ENCODE data around the gene AFAP1L1. TPM values are rescaled to one million over a fixed set of nuclear protein-coding genes. Genes with fewer than 3 reads are reported as not detected.

Gene AFAP1L1
- total RNA-seq, 2 donors from 2014 or later, result 0.33 to 0.95 TPM

- no peak overlapping the region for H3K4me3 Mint-ChIP-seq
Observed at GRCh38 chr5:149374801-149375200, 103.1 kb downstream of the AFAP1L1 start.

GRCh38 chr5:149375434-149375833 lies 103.8 kb downstream of the AFAP1L1 start:
- no peaks in the 10 kb centered on the region for H3K4me1 Mint-ChIP-seq (ENCODE audit: low read depth in 2 of 2)
- no peaks in the 10 kb centered on the region for H3K9me3 Mint-ChIP-seq
- DNase-seq (ENCODE audit: low spot score) (no peak), ATAC-seq (no peak)
- no peaks in the 10 kb centered on the region for H3K27me3 Mint-ChIP-seq
- H3K4me3 Mint-ChIP-seq, result no peak overlapping the region
- H3K27ac Mint-ChIP-seq, result no peak overlapping the region
- no peaks in the 10 kb centered on the region for H3K36me3 Mint-ChIP-seq

More at GRCh38 chr5:149374801-149375200, 103.1 kb downstream of the AFAP1L1 start:
- H3K27me3 Mint-ChIP-seq, result no peaks in the 10 kb centered on the region
- no peaks in the 10 kb centered on the region for H3K4me1 Mint-ChIP-seq (ENCODE audit: low read depth in 2 of 2)
- ATAC-seq (no peak), DNase-seq (ENCODE audit: low spot score) (no peak)
- no peaks in the 10 kb centered on the region for H3K36me3 Mint-ChIP-seq
- no peak overlapping the region for H3K27ac Mint-ChIP-seq
- H3K9me3 Mint-ChIP-seq, result no peaks in the 10 kb centered on the region

DNA sequence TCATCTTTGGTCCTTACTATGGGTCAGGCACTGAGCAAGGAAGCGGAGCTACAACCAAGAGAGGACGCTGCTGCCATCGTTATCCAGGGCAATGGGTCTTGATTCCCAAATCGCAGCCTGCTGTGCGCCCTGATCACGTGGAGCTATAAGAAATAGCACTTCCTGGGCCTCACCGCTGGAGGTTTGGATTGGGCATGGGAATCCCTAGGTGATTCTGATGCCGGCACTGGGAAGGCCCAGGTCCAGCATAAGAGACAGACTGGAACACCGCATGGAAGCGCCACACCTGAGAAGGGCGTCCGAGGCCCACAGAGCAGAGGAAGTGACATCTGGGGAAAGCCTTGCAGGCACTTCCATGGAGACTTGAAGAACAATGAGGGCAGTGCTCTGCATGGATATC lies 104.4 kb downstream of the AFAP1L1 start:
- ATAC-seq (no peak), DNase-seq (ENCODE audit: low spot score) (no peak)
- H3K9me3 Mint-ChIP-seq, result no peaks in the 10 kb centered on the region
- no peak overlapping the region for H3K4me3 Mint-ChIP-seq
- no peak overlapping the region for H3K27ac Mint-ChIP-seq
- H3K36me3 Mint-ChIP-seq, result no peaks in the 10 kb centered on the region
- H3K27me3 Mint-ChIP-seq, result no peaks in the 10 kb centered on the region
- no peaks in the 10 kb centered on the region for H3K4me1 Mint-ChIP-seq (ENCODE audit: low read depth in 2 of 2)

DNA sequence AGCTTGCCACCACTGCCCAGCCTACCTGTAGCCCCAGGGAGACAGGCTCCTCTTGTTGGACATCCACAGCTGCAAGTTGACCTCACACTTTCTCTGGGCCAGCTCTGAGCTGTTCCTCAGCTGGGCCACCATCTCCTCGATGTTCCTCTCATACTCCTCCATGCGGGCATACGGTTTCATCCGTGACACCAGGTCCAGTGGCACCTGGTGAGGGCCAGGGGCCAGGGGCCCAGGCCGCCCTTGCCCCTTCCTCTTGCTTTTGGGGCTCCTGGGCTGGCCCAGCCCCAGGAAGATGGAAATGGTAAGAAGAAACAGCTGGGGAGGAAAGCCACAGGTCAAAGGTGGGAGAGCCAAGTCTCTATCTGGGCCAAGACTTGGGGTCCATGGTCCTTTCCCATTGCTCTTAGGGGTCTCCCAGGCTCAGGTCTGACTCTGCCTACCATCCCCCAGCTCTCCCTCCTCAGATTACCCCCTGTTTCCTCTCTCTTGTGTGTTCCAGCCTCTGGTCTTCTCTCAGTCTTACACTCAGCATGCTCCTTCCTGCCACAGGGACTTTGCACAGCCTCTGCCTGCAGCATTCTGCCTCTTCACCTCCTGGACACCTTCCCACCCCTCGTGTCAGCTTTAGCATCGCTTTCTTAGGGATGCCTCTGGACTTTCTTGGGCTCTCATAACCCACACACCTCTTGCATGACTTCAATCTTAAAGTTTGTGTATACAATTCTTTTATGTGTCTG lies 105.2 kb downstream of the AFAP1L1 start:
- no peaks in the 10 kb centered on the region for H3K9me3 Mint-ChIP-seq
- peaks cover 0 to under 1% of the 10 kb centered on the region in 2 donors for H3K27me3 Mint-ChIP-seq
- ATAC-seq, result no peak
- H3K36me3 Mint-ChIP-seq, result no peaks in the 10 kb centered on the region
- H3K27ac Mint-ChIP-seq, result no peak overlapping the region
- no peak for DNase-seq (ENCODE audit: low spot score)
- no peak overlapping the region for H3K4me3 Mint-ChIP-seq
- peaks cover 0 to 1% of the 10 kb centered on the region in 2 donors for H3K4me1 Mint-ChIP-seq (ENCODE audit: low read depth in 2 of 2)

DNA sequence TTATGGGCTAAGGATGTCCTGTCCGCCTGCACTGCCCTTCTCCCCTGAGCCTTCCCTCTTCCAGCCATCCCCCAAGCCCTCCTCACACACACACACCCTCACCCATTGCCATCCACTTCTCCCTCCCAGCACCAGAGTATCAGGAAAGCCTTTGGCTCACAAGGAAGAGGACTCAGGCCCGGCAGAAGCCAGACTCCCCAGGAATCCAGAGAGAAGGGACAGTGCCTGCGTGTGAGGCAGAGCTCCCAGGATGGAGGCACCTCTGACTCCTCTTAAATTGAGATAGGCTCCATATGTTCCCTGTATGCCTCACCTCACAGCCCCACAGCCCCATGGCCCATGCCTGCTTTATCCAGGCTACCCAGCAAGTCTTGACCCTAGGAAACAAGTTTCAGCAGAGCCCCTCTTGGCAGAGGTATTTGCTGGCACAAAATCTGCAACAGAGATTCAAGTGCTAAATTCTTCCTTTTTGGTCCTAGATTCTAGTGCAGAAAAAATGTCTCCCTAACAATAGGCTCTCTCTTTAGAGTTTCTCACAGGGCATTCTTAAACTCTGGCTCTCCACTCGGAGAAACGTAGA lies 106.7 kb downstream of the AFAP1L1 start:
- no peaks in the 10 kb centered on the region for H3K36me3 Mint-ChIP-seq
- H3K4me3 Mint-ChIP-seq, result no peak overlapping the region
- no peak for DNase-seq (ENCODE audit: low spot score)
- no peak for ATAC-seq
- H3K27ac Mint-ChIP-seq, result no peak overlapping the region
- H3K4me1 Mint-ChIP-seq (ENCODE audit: low read depth in 2 of 2), result peaks cover 0 to 3% of the 10 kb centered on the region in 2 donors
- H3K9me3 Mint-ChIP-seq, result no peaks in the 10 kb centered on the region
- H3K27me3 Mint-ChIP-seq, result peaks cover 0 to 2% of the 10 kb centered on the region in 2 donors

- Mint-ChIP-seq H3K9me3 (no peaks in the 10 kb centered on the region), H3K27ac (no peak within 1 kb of the TSS), H3K27me3 (peaks cover 0 to 2% of the 10 kb centered on the region in 2 donors), H3K4me1 (ENCODE audit: low read depth in 2 of 2) (peaks cover 0 to 3% of the 10 kb centered on the region in 2 donors), H3K36me3 (no peaks in the 10 kb centered on the region), H3K4me3 (no peak within 1 kb of the TSS)
- ATAC-seq (no peak), DNase-seq (ENCODE audit: low spot score) (no peak)
Observed at GRCh38 chr5:149379177-149379761, 107.6 kb downstream of the AFAP1L1 start, which contains the start of gene IL17B. TSS of gene IL17B (minus strand) at chr5:149379292. CDS start at chr5:149379225, 67 bp downstream.

DNA sequence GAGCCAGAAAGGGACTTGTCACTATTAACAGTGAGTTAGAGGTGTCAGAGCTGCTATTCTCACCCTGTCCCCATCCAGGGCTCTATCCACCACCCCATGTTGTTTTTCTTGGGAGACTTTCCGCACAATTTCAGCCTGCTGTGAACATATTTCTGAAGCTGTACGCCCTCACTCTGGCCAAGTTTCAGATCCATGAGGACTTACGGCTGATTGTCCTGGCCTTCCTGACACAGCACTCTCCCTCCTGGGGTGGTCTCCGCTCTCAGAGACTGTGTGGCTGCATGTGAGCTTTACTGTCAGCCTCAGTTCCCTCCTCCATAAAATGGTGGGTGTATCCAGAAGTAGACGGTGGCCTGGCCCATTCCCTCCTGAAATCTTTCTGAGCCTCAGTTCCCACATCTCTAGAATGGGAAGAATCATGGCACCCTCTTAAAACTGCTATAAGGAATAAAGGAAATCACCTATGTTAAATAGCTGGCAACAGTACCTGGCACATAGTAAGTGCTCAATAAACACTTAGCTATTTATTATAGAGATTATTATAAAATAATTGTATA lies 108.2 kb downstream of the AFAP1L1 start:
- Mint-ChIP-seq H3K27me3 (peaks cover 0 to 2% of the 10 kb centered on the region in 2 donors), H3K27ac (no peak overlapping the region), H3K4me1 (ENCODE audit: low read depth in 2 of 2) (peaks cover 0 to 3% of the 10 kb centered on the region in 2 donors), H3K4me3 (no peak overlapping the region), H3K36me3 (no peaks in the 10 kb centered on the region), H3K9me3 (no peaks in the 10 kb centered on the region)
- DNase-seq (ENCODE audit: low spot score) (no peak), ATAC-seq (no peak)

DNA sequence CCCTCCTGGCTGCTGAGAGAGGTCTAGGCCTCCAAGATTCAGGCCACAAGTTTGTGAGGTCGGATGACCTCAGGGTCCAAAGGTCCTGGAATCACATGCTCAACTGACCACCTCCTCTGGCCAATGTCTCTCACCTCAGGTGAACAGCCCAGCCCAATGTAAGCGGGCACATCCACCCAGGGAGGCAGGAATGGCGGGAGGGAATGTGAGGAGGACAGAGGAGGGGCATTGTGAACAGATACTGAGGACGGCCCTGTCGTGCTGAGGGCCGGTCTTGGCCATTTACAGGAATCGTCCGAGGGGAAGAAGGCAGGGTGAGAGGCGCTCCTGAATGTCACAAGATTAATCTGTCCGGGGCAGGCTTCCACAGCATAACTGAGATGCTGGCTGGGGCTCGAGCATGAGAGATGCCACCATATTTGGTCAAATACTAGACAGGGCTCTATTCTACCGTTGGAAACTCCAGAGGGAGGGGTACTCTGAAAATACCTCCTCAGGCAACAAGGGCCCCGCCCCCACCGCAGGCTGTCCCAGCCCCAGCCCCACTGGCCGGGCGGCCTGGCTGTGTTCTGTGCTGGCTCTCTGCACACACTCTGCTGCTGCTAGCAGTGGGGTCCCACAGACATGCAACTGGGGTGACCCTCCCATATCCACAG lies 108.9 kb downstream of the AFAP1L1 start:
- Mint-ChIP-seq H3K27me3 (peaks cover 0 to 2% of the 10 kb centered on the region in 2 donors), H3K9me3 (no peaks in the 10 kb centered on the region), H3K27ac (no peak overlapping the region), H3K4me1 (ENCODE audit: low read depth in 2 of 2) (peaks cover 0 to 3% of the 10 kb centered on the region in 2 donors), H3K36me3 (no peaks in the 10 kb centered on the region), H3K4me3 (no peak overlapping the region)
- ATAC-seq, result peak in 1 of 2 donors; percentile 14
- DNase-seq (ENCODE audit: low spot score), result no peak

DNA sequence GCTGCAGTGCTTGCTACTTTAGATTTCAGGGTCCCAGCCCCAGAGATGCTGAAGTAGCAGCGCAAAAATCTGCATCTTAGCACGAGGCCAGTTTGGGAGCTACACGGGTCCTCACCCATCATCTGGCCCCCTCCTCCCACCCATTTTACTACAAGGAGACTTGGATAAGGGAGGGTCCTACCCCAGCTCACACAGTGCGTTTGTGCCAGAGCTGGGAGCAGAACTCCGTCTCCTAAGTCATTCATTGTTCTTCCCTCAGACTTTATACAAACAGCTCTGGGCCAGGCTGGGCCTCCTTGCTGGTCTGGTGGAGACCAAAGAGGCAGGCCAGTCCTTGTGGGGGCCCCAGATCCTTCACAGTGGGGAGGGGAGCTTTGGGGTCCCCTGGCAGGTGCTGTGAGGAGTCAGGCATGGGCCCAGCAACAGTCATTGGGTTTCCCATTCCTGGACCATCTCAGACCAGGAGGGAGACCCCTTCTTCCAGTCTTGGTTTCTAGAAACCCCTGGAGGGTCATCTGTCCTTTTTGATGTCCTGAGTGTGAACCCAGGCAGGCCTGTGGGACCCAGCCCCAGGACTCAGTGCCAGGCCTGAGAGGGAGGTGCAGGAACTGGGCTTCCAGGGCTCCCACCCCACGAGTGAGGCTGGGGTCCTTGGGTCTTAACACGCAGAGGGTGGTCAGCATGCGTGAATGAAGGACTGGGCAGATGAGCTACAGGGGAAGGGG lies 109.8 kb downstream of the AFAP1L1 start:
- Mint-ChIP-seq H3K27ac (no peak overlapping the region), H3K36me3 (no peaks in the 10 kb centered on the region), H3K4me3 (no peak overlapping the region), H3K27me3 (peaks cover 0 to 2% of the 10 kb centered on the region in 2 donors), H3K4me1 (ENCODE audit: low read depth in 2 of 2) (peaks cover 0 to 3% of the 10 kb centered on the region in 2 donors), H3K9me3 (no peaks in the 10 kb centered on the region)
- no peak for ATAC-seq
- no peak for DNase-seq (ENCODE audit: low spot score)

- H3K27me3 Mint-ChIP-seq, result peaks cover 0 to 2% of the 10 kb centered on the region in 2 donors
- H3K27ac Mint-ChIP-seq, result no peak overlapping the region
- H3K4me3 Mint-ChIP-seq, result no peak overlapping the region
- DNase-seq (ENCODE audit: low spot score) (peak; percentile 82), ATAC-seq (peak; percentile 56 to 76)
- H3K4me1 Mint-ChIP-seq (ENCODE audit: low read depth in 2 of 2), result peaks cover 0 to 3% of the 10 kb centered on the region in 2 donors
- H3K36me3 Mint-ChIP-seq, result no peaks in the 10 kb centered on the region
- no peaks in the 10 kb centered on the region for H3K9me3 Mint-ChIP-seq
Observed at GRCh38 chr5:149381986-149382338, 110.3 kb downstream of the AFAP1L1 start.

DNA sequence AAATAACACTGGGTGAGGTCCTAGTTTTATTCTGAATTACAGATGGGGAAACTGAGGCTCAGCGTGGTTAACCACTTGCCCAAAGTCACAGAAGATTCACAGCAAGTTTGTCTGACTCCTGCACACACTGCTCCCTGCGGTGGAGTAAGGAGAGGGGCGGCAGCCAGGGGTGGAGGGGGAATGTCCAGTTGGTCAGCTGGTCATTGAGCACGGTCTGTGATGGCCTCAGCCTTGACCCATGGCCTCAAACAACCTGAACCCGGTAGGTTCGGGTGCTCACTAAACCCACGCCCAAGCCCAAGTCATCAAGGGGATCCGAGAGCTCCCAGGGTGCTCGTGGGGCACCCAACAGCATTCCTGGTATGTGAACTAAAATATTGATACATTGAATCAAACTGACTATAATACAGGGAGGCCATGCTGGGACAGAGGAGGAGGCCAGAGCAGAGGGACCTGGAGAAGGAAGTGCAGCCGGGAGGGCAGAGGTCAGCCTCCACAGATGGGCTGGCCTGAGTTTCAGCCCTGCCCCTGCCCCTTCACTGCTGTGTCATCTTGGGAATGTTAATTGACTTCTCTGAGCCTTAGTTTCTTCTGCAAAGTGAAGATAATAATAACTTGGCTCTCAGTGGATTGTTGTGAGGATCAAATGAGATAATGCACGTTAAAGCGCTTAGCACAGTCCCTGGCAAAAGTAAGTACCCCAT lies 111.0 kb downstream of the AFAP1L1 start:
- no peak for DNase-seq (ENCODE audit: low spot score)
- Mint-ChIP-seq H3K4me3 (no peak overlapping the region), H3K9me3 (no peaks in the 10 kb centered on the region), H3K27ac (no peak overlapping the region), H3K27me3 (peaks cover 0 to 2% of the 10 kb centered on the region in 2 donors), H3K4me1 (ENCODE audit: low read depth in 2 of 2) (peaks cover 0 to 3% of the 10 kb centered on the region in 2 donors), H3K36me3 (no peaks in the 10 kb centered on the region)
- no peak for ATAC-seq

DNA sequence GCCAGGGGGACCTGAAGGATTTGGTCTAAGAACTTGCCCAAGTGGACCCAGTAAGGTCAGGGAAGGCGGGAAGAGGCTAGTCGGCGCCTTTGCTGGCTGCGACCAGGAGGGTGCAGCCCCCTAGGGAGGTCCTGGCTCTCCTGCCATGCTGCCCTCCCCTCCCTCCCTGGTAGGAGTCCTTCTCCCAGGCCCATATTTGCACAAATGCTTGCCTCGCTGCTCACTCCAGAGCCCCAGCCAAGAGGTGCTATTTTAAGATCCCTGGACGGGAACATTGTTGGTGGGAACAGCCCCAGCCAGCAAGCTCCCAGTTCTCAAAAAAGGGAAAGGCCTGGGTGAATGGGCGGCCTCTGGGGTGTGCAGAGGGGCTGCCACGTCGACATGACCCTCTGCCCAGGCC lies 111.7 kb downstream of the AFAP1L1 start:
- H3K4me3 Mint-ChIP-seq, result no peak overlapping the region
- peaks cover 0 to 3% of the 10 kb centered on the region in 2 donors for H3K4me1 Mint-ChIP-seq (ENCODE audit: low read depth in 2 of 2)
- DNase-seq (ENCODE audit: low spot score) (no peak), ATAC-seq (no peak)
- no peaks in the 10 kb centered on the region for H3K9me3 Mint-ChIP-seq
- no peaks in the 10 kb centered on the region for H3K36me3 Mint-ChIP-seq
- peaks cover 0 to 2% of the 10 kb centered on the region in 2 donors for H3K27me3 Mint-ChIP-seq
- H3K27ac Mint-ChIP-seq, result no peak overlapping the region

DNA sequence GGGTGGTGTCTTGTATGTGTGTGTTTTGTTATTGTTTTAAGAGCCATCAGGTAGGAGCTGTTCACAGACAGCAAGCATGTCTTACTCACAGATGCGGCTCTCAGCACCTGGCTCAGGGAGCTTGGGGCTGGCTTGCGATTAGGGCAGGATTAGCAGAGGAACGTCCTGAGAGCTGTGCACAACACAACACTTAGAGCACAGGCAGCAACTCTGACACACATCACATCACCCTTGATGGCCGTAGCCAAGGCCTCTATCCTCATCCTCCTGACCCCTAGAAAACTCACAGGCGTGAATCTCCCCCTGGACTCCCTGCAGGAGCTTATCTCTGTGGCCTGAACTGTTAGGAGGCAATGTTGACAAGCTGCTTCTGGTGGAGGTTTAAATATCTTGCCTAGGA lies 114.5 kb downstream of the AFAP1L1 start:
- no peak overlapping the region for H3K4me3 Mint-ChIP-seq
- DNase-seq (ENCODE audit: low spot score) (no peak), ATAC-seq (no peak)
- peaks cover 0 to 2% of the 10 kb centered on the region in 2 donors for H3K27me3 Mint-ChIP-seq
- H3K4me1 Mint-ChIP-seq (ENCODE audit: low read depth in 2 of 2), result peaks cover 0 to 3% of the 10 kb centered on the region in 2 donors
- no peaks in the 10 kb centered on the region for H3K36me3 Mint-ChIP-seq
- H3K9me3 Mint-ChIP-seq, result no peaks in the 10 kb centered on the region
- H3K27ac Mint-ChIP-seq, result no peak overlapping the region

Data from natural killer cell treated with Interleukin-12 subunit alpha and Interleukin-12 subunit beta and Interleukin-15 and Interleukin-18, amount 100 ng/mL, for 72 hours (primary cell).